HG03457 (cell line): ENCODE measurements around the gene HLA-DQB2.
"Not testable (repeated sequence)": the region's sequence is repeated elsewhere in the genome, so short reads cannot be mapped to it uniquely, and the experiment has no call there.

Experiments used
- ATAC-seq: cut with Tn5 transposase; IDR thresholded peaks from one replicate; pipeline ENCODE4 v1.9.1; 2021; ENCODE audit warnings: moderate number of reproducible peaks; ENCODE audit not compliant: unreplicated experiment

Gene HLA-DQB2

GRCh38 chr6:32752580-32752979 is 10.8 kb downstream of the HLA-DQB2 start:
- no peak for ATAC-seq

- ATAC-seq = not testable (repeated sequence)
Measured at GRCh38 chr6:32745649-32746048, 17.7 kb downstream of the HLA-DQB2 start.

DNA sequence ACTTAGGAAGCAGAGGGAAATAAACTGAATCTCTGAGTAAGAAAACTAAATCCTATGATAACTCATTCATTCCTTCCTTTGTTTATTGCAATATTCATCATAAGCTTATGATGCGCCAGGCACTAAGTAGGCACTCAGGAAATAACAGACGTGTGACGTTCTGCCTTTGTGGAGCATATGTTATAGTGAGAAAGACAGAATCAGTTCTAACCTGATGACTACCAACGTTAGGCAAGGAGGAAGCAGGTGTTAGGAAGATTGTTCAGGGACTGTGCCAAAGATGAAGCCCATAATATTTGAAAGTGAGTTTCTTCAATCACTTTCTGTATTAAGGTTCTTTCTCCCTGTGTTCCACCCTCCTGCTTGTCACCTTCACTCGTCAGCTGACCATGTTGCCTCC is 18.6 kb downstream of the HLA-DQB2 start:
- ATAC-seq = no peak

GRCh38 chr6:32742374-32742773 is 21.0 kb downstream of the HLA-DQB2 start:
- ATAC-seq = no peak

GRCh38 chr6:32741031-32741960 is 22.0 kb downstream of the HLA-DQB2 start, which contains the start of gene HLA-DQA2:
Gene HLA-DQA2 (plus strand): TSS chr6:32741391. CDS start chr6:32741444, 53 bp downstream.
- no peak for ATAC-seq

- no peak for ATAC-seq
Measured at GRCh38 chr6:32738126-32738525, 25.2 kb downstream of the HLA-DQB2 start.

GRCh38 chr6:32718879-32719278 is 44.5 kb downstream of the HLA-DQB2 start:
- ATAC-seq = no peak

- ATAC-seq = no peak
Measured at GRCh38 chr6:32716396-32716795, 46.9 kb downstream of the HLA-DQB2 start.

GRCh38 chr6:32713241-32713640 is 50.1 kb downstream of the HLA-DQB2 start:
- no peak for ATAC-seq

DNA sequence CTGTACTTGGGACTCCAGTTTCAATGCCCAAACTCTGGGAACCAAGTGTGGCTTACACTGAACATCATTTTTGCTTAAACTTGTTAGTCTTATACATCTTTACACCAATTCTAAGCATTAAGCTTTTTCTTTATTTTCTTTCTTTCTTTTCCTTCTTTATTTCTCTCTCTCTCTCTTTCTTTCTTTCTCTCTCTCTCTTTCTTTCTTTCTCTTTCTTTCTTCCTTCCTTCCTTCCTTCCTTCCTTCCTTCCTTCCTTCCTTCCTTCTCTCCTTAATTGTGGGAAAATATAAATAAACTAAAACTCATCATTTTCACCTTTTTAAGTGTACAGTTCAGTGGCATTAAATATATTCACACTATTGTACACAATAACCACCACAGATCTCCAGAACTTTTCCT is 53.7 kb downstream of the HLA-DQB2 start:
- no peak for ATAC-seq
